Measurements from ENCODE around the gene EIF2B5.
"Not testable (repeated sequence)": the region's sequence is repeated elsewhere in the genome, so short reads cannot be mapped to it uniquely, and the experiment has no call there.

Gene EIF2B5

DNA sequence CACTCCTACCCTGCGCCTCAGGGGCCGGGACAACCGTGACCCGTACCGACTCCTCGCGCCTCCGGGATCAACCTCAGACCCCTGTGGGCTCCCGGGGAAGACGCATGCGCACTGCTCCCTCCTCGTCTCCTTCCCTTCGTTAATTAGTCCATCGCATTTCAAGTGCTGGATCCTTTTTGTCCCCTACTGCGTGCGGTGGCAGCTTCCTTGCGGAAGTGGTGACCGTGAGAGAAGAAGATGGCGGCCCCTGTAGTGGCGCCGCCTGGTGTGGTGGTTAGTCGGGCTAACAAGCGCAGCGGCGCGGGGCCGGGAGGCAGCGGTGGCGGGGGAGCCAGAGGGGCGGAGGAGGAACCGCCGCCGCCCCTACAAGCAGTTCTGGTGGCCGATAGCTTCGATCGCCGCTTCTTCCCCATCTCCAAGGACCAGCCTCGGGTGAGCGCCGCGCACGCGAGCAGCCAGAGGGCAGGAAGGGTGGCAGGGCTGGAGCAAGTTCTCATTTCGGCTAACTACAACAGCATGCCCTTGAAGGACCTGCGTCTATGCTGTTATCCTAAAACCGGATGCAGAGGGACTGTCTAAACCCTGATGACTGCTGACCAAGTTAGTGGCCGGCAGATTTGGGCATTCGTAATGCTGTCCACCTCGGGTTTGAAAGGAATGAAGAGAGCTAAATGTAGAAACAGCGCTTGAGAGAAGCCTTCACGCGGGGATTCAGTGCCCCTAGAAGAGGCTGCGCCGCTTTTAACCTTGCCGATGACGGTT is at the start of gene EIF2B5:
Gene EIF2B5 (plus strand): TSS at position 210 of the 762 bp plus-strand sequence. CDS start 28 bp downstream, at position 238.
- DNase-seq: peak; percentile 88

DNA sequence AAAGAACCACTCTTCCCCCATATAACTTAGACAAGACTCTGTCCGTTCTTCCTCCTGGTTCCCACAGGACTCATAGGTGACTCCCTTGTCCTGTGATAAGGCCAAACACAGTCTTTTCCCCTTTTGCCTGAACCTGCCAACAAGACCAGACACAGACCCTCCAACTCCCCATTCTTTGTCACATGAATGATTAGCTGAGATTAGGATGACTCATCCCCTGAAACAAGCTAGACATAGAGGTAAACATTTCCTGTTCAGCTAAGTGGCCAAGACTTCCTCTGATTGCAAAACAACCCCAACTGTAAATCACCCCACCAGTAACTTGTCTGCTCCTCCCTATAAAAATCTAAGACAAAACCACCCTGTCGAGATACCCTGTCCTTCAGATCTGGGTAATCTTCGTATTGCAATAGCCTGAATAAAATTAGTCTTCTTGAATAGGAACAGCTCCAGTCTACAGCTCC is 49.7 kb upstream of the EIF2B5 start:
- peak; percentile 48 for DNase-seq

DNA sequence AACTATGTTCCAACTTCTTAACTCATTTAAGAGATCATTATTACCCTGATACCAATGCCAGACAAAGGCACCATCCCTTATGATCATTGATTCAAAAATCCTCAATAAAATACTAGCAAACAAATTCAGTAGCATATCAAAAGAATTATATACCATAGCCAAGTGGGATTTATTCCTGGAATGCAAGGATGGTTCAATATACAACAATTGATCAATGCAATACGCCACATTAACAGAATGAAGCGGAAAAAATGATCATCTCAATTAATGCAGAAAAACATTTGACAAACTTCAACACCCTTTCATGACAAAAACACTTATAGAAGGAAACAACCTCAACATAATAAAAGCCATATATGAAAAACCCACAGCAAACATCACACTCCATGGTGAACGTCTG is 43.0 kb upstream of the EIF2B5 start:
- no peak for DNase-seq

DNA sequence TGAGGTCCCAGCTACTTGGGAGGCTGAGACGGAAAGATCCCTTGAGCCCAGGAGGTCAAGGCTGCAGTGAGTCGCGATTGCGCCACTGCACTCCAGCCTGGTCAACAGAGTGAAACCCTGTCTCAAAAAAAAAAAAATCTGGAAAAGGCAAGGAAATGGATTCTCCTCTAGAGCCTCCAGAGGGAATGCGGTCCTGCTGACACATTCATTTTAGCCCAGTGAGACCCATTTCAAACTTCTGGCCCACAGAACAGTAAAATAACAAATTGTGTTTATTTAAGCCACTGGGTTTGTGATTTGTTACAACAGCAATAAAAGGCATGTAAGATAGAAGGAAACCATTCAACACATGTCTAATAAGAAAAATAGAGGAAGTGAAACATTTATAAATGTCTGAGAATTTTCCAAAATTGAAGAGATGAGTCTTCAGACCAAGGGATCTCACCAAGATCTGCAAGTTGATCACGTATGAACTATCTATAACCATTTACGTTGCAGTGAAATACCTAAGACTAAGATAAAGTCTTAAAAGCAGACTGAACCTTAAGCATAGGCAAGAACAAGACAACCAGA is 38.3 kb upstream of the EIF2B5 start, which contains the start of gene HTR3E:
Gene HTR3E (plus strand): TSS at position 254 of the 573 bp plus-strand sequence. CDS start 466 bp downstream, outside the sequence.
- peak; percentile 6 for DNase-seq

DNA sequence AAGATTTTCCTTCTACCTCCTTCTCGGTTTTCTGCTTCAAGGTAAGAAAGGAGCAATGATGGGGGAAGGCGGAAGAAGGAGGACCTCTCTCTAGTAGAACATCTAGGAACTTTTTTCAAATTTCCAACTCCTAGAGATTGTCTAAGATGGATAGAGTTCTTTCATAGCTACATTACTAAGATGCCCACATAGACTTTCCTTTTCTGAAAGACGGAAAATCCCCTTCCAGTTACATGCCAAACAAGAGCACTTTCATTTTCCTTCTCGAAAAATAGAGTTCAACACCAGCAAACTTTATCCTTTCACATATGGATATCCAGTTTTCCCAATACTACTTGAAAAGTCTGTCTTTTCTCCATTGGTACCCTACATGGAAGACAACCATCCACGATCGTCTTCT is 37.6 kb upstream of the EIF2B5 start:
- no peak for DNase-seq

DNA sequence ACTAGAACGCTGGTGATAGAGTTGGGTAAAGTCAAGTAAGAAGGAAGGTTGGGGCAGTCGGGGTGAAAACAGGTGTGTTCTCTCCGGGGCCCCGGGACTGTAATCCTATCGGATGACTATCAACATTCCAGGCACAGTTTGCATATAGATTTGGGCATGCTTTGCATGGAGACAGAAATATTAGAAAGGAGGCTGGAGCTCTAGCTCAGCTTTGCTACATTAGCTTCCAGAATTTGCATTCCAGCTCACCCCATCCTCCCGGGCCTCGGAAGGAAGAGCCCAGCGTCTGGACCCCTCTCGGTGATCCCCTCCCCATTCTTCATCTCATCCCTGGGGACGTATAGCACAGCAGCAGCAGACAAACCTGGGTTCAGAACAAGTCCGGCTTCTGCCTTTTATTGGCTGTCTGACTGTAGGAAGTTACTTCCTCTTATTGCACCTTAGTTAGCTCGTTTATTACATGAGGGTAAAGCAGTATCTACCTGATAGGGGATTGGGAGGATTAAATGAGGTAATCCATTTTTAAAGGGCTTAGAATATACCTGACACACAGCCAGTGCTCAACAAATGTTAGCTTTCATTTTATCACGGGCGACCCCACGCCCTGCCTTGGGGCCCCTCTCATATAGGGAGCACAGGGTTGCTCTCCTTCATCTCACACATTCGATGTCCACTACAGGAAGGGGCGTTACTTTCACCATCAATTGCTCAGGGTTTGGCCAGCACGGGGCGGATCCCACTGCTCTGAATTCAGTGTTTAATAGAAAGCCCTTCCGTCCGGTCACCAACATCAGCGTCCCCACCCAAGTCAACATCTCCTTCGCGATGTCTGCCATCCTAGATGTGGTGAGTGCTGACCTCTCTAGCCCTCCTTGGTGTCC is 35.1 kb upstream of the EIF2B5 start:
- DNase-seq: no peak

DNA sequence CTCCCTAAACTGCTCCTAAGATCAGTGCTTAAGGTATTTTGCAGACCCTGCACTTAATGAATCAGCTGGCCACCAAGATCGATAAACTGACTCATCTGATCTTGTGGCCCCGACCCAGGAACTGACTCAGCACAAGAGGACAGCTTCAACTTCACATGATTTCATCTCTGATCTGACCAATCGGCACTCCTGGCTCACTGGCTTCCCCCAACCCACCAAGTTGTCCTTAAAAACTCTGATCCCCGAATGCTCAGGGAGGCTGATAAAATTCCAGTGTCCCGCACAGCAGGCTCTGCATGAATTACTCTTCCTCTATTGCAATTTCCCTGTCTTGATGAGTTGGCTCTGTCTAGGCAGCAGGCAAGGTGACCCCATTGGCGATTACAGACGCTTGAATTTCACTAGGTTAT is 24.8 kb upstream of the EIF2B5 start:
- DNase-seq: peak; percentile 71

DNA sequence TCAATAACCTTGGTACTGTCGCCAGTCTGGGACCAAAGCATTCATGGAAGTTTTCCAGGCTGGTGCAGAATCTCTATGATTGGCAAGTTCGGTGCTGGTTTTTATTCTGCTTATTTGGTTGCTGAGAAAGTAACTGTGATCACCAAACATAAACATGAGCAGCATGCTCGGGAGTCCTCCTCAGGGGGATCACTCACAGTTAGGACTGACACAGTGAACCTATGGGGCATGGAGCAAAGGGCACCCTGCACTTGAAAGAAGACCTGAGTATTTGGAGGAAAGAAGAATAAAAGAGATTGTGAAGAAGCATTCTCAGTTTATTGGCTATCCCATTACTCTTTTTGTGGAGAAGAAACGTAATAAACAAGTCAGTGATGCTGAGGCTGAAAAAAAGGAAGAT is 19.1 kb upstream of the EIF2B5 start:
- DNase-seq: no peak

DNA sequence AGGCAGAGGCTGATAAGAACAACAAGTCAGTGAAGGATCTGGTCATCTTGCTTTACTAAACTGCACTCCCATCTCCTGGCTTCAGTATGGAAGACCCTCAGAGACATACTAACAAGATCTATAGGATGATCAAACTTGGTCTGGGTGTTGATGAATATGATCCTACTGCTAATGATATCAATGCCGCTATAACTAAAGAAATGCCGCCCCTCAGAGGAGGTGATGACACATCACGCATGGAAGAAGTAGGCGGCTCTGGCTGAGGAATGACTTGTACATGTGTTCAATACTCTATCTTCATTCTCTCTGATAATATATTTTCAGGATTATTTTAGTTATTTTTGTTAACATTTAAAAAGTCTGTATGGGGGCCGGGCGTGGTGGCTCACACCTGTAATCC is 17.5 kb upstream of the EIF2B5 start:
- no peak for DNase-seq

DNA sequence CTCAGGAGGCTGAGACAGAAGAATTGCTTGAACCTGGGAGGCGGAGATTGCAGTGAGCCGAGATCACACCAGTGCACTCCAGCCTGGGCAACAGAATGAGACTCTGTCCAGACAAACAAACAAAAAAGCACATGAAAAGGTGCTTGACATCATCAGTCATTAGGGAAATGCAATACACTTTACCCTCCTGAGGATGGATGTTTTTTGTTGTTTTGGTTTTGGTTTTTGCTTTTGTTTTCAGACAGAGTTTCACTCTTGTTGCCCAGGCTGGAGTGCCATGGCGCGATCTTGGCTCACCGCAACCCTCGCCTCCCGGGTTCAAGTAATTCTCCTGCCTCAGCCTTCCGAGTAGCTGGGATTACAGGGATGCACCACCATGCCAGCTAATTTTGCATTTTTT is 14.1 kb upstream of the EIF2B5 start:
- not testable (repeated sequence) for DNase-seq

DNA sequence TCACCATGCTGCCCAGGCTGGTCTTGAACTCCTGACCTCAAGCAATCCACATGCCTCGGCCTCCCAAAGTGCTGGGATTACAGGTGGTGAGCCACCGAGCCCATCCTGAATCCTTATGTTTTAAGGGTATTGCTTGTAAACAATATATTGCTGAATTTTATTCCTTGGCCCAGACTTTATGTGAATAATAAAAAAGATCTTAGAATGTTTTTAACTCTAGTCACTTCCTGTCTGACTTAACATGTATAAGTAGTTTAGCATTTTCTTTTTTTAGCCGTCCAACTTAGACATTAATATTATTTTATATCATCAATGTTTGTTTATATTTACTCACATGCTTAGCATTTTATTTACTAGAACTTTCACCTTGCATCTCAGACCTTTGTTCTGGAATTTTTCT is 9.2 kb upstream of the EIF2B5 start:
- DNase-seq: peak; percentile 57

DNA sequence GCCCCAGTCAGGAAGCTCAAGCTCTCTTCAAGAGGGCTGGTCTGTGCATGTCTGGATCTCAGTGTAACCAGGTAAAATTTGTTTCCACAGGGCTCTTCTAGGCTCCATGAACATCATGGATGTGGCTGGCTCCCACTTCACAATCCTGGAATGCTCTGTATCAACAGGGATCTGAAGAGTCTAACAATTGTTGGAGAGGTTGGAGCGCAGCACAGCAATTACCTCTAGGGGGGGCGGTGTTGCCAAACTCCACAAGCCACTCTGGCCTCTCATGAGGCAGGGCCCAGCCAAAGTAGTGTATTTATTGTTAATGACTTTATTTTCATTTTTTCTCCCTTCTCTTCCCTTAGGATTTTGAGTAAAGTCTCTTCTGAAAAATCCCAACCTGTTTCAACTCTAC is 6.1 kb upstream of the EIF2B5 start:
- DNase-seq: peak; percentile 41

DNA sequence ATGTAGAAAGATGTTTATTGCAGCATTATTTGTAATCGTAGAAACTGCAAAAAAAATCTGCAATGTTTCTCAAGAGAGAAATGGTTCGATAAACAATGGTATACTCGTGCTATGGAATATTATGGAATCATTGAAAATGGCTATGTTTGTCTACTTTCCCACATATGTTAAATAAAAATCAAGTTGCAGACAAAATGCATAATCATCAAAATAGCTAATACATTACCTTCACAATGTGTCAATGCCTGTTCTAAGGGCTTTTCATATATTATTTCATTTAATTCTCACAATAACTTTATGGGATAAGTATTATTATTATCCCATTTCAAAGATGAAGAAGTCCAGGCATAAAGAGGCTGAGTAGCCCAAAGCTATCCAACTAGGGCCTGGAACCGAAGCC is 2.2 kb upstream of the EIF2B5 start:
- DNase-seq: no peak

DNA sequence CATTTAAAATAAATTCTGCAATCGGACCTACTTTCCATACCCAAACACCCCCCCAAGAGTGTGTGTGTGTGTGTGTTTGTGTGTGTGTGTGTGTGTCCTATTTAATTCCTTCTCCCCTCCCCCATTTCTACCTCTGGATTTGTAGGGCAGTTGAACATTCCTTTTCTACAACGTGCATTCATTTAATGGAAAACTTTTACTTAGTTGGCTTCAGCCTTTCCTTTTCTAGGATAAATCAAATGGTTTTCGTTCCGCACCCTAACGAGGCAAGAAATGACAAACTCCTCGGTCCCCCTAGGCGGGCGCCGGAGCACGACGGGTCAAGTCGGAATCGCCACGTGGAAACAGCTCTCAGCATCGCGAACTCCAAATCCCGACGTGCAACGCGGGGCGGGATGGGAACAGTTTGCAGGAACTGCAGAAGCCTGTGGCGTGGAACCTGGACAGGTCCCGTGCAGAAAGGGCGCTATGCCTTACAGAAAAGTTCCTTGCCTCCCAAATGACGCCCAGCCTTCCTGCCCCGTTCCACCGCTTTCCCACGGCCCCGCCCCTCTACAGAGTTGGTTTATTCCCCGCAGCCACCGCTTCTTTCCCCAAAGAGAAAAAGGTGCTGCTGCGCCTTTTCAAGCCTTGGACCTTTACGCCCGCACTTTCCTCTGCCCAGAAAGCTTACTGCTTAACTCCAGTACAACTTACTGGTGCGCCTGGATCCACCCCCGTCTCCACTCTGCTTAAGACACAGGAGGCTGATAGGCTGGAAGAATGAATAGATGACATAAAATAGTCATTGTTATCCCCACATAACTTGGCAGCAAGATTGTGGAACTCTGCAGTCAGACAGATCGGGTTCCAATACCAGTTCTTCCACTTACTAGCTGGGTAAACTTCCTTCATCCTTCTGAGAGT is 1.1 kb upstream of the EIF2B5 start:
- peak; percentile 73 for DNase-seq

DNA sequence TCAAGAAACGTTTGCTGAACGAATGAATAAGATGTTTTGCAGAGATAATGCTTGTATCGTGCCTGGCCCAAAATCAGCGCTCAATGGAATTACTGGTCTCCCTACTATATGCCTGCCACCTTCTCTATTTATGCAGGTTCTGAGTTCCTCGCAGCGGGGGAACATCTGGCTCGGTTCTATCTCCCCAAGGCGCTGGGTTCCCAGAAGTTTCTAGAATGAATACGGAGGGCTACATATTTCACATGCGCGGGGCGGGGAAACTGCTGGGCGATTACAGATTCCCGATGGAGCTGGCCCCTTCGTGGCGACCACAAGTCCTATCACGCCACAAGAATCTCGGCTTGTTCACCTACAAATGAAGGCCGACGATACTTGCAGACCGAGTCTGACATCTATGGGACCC is 411 bp upstream of the EIF2B5 start:
- peak; percentile 5 for DNase-seq

DNA sequence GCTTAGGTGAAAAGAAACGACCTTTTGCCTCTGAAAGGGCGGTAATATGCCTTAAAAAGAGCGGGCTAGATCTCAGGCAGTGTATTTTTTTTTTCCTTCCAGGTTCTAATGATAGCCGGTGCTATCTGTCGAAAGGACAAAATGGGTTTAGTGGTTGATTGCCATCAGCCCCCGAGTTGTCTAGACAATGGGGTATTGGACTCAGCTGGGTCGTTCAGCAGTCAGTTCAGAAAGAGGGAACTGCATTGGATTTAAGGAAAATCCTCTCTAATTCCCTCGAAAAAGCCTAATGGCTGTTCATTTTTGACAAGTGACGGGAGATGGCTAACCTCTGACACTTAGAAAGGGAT is 728 bp downstream of the EIF2B5 start:
- DNase-seq: no peak

DNA sequence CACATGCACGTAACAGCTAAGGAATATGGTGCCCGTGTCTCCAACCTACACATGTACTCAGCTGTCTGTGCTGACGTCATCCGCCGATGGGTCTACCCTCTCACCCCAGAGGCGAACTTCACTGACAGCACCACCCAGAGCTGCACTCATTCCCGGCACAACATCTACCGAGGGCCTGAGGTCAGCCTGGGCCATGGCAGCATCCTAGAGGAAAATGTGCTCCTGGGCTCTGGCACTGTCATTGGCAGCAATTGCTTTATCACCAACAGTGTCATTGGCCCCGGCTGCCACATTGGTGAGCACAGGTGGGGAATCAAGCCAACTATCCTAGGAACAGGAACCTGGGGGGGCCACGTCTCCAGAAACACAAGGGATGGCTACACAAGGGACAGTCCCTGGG is 5.3 kb downstream of the EIF2B5 start:
- no peak for DNase-seq

DNA sequence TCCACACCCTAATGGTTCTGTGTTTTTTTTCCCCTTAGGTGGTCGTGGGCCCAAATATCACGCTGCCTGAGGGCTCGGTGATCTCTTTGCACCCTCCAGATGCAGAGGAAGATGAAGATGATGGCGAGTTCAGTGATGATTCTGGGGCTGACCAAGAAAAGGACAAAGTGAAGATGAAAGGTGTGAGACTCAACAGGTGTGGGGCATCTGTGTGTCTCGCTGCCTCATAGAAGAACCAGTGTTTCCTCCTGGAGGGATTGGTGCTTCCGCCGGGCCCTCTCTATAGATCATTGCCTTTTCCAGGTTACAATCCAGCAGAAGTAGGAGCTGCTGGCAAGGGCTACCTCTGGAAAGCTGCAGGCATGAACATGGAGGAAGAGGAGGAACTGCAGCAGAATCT is 7.0 kb downstream of the EIF2B5 start:
- DNase-seq: no peak

DNA sequence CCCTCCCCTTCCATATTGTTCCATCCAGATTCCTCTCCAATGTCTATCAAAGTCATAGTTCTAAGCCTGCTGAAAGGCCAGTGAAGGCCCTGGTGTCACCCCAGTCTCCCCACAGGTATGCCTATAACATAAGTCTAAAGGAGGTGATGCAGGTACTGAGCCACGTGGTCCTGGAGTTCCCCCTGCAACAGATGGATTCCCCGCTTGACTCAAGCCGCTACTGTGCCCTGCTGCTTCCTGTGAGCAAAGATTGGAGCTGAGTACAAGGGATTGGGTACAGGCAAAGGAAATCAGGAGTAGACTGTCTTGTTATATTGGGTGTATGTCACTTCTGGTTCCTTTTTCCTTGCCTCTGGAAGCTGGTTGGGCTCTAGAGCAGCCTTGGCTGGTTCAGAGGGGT is 8.2 kb downstream of the EIF2B5 start:
- DNase-seq: no peak

DNA sequence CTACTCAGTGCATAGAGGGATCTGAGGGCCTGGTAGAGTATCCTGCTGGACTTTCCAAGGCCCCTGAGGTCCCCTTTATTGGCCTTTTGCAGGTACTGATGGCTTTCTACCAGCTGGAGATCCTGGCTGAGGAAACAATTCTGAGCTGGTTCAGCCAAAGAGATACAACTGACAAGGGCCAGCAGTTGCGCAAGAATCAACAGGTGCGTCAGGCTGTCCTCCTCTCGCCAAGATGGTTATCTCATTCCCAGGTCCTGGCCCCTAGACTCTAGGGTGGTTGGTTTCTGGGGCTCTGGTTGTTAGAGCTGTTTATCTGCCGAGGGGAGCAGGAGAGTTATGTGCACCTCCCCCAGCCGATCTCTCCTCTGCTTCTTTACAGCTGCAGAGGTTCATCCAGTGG is 9.3 kb downstream of the EIF2B5 start:
- DNase-seq: no peak

DNA sequence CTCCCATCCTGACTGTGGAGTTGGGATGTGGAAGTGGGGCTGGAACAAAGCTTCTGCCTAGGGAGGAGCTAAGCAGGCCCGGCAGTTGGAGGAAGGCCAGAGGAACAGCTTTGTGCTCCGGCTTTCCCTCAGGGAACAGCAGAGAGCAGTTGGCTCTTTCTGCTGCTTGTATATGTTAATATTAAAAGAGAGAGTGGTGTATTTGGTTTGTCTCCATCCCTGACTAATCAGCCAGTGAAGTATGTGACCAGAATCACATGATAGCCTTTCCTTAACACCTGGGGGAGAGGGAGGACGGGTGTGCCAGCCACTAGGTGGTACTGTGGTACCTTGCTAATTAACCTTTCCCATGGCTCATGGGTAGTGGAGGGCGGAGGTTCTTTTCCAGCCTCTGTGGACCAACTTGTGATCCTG is 10.0 kb downstream of the EIF2B5 start:
- peak; percentile 35 for DNase-seq

DNA sequence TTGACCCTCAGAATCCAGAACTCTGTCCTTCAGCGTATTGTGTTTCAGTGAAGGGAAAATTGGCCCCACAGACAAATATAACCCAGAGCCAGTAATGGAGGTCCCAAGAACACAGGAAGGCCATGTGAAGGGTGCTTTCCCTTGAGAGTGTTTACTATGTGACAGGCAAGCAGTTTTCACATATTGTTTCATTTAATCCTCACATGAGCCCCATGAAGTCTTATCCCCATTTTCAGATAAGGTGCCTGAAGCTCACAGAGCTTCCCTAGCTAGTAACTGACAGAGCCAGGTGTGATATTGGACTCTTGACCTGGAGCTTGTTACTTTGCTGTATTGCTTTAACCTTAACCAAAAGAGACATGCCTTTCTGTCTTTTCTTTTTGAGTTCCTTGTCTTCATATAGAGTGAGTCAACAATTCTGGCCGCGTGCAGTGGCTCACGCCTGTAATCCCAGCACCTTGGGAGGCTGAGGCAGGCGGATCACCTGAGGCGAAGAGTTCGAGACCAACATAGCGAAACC is 10.7 kb downstream of the EIF2B5 start:
- no peak for DNase-seq
